GM19351 (cell line): ENCODE results near the gene OSTN.
A peak's percentile ranks its signal among the peaks of the same experiment; 100 is the strongest.

Experiments used
- ATAC-seq: cut with Tn5 transposase; IDR thresholded peaks from one replicate; pipeline ENCODE4 v1.9.1; 2021; ENCODE audit warnings: mild to moderate bottlenecking, moderate library complexity; ENCODE audit not compliant: unreplicated experiment

The OSTN gene

DNA sequence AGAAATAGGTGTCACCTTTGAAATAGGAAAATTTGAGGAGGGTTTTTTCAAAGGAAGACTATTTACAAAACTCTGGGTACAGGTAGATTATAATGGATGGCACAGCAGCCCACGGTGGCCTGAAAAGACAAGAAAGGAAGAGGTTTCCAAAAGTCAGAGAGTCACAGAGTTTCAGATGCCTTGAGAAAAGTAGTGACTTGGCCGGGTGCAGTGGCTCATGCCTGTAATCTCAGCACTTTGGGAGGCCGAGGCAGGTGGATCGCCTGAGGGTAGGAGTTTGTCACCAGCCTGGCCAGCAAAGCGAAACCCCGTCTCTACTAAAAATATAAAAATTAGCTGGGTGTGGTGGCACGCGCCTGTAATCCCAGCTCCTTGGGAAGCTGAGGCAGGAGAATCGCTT lies 35.2 kb downstream of the OSTN start:
- no peak for ATAC-seq

DNA sequence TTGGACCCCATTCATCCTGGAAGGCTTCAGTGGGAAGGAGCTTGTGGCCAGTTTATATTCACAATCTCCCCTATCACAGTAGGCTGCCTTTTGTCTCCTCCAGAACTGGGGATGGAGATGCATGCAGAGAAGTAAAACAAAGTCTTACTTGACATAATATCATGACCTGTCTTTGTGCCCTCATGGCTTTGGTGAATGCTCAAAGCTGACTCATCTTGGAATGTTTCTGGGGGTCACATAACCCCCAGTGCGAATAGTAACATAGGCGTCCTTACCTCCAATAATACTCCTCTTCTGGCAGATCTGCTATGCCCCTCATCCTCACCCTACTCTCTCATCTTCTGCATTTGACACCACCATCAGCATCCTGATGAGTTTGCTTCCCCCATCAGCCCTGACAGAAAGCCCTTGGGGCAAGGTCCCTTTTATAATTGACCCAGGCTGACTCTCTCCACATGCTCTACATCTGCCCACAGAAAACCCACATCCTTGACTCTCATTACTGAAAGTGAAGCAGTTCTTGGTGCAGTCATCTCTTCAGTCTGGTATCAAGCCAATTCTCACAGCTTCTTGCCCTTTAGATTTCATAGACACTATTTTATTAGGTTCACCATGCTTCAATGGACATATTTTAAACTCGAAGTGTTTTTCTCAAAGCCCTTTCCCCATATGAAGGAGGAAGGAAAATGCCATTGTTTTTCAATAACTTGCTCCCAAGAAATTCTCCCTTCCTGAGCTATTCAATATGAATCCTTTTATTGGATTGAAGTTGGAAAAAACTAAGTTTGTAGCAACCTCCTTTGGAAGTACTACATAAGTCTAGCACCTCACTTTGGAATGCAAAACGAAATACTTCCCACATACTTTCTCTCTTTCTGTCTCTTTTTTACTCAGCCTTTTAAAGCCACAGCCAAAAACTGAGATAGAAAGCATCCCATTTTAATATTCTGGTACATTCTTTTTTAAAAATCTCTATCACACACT lies 36.6 kb downstream of the OSTN start:
- ATAC-seq, result peak; percentile 98

DNA sequence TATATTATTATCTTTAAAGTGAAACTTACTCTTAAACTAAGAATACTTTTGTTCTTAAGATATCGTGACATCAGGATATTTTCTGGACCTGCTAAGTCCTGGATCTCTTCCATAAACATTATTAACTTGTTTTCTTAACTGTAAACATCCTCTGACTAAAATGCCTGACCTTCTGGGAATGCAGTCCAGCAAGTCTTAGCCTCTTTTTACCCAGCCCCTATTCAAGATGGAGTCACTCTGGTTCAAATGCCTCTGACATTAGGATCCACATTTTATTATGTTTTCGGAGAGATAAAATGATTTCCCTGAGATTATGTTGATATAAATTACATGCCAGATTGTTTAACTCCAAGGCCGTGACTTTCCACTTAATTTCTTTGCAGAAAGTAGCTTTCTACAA lies 37.6 kb downstream of the OSTN start:
- ATAC-seq, result no peak

DNA sequence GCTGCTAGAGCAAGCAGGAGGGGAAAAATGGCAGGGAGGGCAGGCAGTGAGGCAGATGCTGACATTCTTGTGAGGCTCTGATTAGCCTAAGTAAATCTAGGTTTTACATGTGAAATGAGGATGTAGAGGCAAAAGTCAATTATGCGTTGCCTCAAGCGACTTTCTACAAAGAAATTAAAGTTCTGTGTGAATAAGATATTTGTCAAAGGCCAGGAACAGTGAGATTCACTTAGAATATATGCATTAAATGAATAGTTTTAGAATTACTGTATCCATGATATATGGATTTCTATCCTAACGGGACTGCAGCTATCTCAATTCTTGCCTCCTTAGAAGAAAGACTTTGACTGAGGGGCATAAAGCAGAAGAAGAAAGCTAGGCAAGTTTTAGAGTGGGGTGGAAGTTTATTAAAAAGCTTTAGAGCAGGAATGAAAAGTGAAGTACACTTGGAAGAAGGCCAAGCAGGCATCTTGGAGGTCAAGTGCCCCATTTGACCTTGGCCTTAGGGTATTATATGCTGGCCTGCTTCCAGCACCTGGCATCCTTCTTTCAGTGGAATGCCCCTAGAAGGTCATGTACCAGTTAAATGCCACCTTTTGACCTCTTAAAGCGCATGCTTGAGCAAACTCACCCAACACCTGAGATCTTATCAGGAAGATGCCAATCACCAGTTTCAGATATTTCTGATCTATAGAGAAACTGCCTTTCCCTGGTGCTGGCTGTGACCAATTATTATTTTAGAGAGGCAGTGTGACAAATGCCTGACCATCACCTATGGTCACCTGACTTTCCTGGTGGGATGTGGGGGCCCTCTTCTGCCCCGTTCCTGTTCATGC lies 38.2 kb downstream of the OSTN start:
- ATAC-seq, result no peak

DNA sequence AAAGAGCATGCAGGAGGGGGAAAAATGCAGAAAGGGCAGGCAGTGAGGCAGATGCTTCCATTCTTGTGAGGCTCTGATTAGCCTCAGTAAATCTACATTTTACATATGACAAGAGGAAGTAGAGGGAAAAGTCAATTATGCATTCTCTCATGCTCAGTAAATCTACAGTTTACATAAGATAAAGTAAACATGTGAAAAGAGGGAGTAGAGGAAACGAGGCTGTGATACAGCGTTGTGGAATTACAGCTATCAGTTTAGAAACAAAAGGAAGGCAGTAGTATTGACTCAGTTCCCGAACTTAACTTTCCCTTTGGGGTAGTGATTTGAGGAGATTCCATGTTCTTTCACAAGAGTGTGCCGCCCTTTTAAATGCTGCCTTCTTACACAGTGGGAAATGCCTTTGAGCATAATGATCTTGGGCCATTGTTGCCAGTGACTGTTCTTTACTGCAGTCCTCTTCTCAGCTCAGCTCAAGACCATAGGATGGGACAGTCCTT lies 39.3 kb downstream of the OSTN start:
- no peak for ATAC-seq

DNA sequence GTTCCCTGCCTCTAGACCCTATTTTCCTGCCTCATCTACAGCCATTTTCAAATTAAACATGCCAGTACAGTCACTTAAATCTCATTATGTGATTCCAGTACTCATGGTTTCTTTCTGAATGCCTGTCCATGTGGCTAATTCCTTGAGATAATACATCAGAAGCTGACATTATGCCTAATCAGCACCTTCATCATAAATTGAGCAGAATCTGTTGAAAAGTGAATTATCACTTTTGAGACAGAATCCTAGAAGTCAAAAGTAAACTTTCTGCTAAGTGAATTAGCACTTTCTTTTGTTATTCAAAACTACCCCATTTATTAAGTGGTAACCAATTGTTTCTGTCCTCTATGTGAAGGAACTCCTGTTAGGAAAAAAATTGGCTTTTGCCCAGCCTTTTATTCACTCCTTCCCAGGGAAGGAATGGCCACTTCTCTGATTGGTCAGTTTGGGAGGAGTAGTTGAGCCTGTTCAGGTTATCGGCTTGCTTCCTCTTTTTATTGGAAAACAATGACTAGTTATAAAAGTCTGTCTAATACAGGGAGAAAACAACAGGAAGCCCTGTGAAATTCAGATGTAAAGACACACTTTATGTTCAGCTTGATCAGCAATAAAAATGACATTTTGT lies 40.5 kb downstream of the OSTN start:
- ATAC-seq, result no peak

DNA sequence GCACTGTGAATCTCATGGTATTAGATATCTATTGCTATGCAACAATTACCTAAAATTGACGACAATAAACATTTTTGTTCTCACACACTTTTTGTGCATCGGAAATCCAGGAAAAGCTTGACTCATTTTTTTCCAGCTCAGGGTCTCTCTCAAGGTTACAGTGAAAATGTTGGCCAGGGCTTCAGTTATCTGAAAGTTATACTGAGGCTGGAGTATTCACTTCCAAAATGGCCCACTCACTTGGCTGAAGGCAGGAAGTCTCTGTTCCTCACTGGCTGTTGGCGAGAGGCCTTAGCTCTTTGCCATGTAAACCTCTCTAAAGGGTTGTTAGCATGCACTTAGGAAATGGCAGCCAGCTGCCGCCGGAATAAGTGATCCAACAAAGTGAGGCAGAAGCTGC lies 41.4 kb downstream of the OSTN start:
- no peak for ATAC-seq

DNA sequence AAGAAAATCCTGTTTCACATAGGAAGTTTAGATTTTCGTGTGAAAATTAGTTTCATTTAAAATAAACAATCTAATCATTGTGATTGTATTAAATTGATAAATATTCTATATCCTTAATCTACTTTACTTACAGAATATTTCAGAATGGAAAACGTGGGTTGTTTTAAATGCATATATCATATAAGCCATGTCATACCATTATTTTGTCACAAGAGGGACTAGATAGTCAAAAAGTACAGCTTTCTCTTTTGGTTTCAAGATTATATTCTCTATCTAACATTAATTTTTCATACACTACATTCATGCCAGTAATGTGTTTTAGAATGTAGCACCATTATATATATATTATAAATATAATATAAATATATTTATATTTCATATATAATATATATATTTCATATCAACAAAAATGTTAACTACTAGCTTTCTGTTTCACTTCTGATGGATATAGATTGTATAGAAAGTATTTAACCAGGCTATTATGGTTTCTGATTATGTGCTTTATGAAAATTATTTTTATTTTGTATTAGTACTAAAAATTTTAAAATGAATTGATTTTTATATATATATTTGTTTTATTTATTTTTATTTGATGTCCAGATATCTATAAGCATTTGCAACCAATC lies 45.3 kb downstream of the OSTN start:
- peak; percentile 45 for ATAC-seq

DNA sequence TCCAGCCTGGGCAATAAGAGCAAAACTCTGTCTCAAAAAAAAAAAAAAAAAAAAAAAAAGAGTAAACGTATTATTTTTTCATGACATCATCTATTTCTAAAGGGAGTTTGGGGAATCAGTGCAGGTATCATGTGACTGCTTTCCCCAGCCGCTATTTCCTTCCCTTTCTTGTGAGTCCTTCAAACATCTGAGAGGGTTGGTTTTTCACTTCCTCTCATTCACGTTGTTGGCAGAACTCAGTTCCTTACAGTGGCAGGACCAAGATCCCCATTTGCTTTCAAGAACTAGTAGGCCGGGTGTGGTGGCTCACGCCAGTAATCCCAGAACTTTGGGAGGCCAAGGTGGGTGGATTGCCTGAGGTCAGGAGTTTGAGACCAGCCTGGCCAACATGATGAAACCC lies 47.0 kb downstream of the OSTN start:
- peak; percentile 70 for ATAC-seq

DNA sequence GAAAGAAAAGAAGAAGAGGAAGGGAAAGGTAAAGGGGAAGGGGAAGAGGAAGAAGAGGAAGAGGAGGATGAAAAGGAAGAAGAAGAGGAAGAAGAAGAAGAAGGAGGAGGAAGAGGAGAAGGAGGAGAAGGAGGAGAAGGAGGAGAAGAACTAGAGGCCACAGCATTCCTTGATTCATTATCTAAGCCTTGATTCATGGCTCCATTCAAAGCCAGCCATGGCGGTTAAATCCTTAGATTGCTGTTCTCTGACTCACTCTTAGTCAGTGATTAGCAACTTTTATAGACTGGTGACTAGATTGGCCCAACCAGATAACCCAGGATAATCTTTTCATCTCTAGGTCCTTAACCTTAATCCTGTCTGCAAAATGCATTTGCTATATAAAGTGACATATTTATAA lies 47.6 kb downstream of the OSTN start:
- ATAC-seq, result no peak

DNA sequence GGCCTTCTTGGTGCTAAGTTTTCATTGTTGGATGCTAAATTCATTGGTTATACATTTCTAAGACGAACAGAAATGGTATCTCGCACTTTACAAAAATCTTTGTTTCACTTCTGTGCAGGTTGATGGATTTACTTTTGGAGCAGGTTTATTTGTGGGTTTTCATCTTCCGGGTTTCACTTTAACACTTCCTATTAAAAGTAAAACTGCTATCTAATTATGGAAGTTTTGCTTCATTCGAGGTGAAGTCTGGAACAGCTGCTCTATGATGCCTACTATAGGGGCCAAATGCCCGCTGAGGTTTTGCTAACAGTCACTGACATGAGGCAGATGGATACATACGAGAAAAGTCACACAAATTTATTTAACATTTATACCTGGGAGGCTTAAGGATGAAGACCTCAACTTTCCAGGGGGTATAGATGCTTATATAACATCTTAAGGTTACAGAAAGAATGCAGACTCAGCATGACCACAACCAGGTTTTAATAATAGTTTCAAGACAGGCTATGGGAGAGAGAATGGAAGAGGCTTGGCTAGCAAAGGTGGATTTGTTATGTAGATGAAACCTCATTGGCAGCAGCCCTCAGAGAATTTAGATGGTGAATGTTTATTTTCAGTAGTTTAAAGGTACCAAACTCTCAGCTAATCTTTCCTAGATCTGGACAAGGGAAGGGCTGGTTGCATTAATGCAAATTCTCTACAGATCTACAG lies 54.2 kb downstream of the OSTN start:
- peak; percentile 32 for ATAC-seq

DNA sequence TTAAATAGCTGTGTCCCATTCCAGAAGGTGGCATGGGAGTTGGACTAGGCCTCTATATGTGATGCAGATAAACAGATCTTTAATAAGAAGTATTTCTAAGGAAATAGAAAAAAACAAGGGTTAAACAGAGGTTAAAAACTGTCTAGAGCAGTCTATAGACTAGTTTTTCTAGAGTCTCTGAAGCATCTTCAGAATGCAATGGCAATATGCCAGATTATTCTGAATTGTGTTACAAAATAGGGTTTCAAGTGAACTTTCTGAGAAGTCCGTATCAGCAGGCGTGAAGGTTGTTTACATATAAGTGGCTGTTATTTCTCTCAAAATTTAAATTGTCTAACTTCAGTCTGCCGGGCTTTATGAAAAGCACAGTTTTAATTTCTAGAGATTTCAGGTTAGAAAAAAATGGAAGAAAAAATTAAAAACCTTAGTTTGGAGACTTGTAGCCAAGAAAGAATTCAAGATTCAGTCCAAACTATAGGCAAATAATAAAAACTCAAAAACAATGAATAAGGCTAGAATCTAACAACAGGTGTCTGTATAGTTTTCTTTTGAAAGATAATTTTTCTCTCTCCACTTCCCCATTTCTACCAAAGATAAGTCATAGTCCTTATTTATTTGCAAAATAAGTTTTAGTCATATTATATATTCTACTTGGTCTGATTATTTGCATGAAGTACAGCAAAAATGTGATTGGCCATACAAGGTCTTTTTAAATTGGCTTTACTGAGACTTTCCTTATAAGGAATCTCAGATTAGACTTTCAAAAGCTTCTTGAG lies 55.2 kb downstream of the OSTN start:
- ATAC-seq, result no peak

DNA sequence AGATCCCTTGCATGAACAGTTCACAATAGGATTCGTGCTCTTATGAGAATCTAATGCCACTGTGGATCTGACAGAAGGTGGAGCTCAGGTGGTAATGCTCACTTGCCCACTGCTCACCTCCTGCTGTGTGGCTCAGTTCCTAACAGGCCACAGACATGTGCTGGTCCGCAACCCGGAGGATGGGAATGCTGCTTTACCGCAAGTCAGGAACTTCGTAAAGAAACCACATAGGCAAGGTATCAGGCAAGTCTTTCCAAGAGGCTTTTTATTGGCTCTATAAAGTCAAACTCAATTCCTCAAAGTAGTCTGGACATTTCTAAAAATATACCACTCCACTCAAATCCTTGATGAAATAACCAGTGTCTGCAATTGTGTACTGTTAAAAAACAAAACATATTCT lies 56.1 kb downstream of the OSTN start:
- no peak for ATAC-seq

DNA sequence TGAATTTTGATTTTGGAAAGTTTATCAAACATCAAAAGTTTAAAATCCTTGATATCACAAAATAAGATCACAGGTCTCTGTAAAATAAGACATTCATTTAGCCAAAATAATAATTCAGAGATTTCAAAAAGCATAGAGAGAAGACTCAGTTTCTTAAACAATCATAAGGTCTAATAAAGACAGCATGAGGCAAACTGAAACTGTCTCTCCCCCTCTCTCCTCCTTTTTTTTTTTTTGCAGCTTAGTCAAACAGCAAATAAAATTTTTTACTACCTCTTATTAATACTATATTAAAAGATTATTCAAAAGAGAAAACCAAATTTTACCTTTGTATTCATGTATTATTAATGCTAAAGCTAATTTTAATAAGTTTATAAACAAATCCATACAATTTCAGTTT lies 57.4 kb downstream of the OSTN start:
- ATAC-seq, result no peak

DNA sequence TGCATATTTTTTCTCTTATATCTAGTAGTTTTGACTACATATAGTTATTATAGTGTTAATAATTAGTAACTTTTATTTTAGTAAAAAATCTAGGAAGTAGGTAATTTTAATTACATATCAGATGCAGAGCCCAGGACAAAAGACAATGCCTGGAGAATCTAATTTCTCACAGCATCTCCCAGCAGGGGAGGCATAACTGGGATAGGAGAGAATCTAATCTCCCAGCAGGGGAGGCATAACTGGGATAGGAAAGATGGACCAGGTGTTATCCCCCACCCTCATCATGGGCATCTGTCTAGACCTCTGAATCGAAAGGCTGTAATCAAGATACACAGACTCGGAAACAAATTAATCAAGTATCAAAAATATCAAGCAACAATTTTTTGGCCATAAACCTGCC lies 58.2 kb downstream of the OSTN start:
- ATAC-seq, result no peak

DNA sequence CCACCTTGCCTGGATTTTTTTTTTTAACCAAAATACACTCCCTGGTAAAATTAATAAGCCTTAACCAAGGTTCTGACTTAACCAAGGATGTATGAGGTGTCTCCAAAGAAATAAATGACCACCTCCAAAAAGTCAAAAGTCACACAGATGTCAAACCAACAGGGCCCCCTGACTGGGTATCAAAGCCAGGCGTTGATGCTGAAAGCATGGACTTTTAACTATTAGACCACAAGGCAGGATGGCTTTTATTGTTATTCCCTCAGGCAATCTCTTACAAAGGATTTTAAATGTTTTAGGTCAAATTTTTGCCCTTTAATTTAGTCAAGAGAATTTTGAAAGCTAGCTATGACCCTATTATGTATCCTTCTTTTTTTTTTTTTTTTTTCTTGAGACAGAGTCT lies 60.4 kb downstream of the OSTN start:
- no peak for ATAC-seq

DNA sequence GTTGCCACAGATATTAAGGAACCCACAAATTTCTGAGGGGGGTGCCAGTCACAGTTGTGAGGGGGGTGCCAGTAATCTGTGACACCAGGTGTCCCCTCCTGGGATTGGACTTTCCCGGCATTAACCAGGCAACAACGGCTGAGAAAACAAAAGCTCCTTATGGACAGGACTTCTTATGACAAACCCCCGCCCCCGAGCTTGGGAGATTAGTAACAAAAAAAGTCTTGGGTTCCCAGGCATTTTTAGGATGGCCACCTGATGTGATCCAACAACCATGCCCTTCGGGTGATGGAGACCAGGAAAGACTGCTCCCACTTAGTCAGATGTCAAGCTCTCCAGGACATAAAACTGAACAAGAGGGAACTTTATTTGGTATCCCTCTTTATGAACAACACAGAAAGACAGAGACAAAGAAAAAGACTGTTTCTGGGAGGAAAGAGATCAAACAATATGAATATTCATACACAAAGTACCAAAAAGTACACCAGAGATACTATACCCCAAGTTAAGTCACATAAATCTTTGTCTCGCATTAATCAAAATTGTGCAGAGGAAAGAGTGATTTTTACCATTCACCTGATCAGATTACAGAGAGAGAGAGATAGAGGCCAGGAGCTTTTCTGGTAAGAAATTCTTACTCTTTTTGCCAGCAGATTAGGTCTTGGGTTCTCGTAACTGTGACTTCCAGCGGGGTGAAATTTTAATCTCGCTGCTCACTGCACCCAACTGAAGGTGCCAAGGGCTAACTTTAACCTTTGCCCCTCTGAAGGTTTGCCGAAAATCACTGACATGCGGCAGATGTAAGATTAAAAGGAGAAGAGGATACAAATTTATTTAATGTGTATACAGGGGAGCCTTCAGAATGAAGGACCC lies 61.6 kb downstream of the OSTN start:
- ATAC-seq, result no peak

DNA sequence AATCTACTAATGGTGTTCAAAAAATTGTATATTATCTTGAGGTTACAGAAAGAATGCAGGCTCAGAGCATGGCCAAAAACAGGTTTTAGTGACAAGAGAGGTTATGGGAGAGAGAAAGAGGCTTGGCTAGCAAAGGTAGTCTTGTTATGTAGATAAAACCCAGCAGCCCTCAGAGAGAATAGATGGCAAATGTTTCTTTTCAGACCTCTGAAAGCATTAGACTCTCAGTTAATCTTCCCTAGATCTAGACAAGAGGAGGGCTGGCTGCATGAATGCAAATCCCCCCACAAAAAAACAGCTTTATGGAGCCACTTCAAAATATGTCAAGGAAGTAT lies 62.2 kb downstream of the OSTN start:
- no peak for ATAC-seq

DNA sequence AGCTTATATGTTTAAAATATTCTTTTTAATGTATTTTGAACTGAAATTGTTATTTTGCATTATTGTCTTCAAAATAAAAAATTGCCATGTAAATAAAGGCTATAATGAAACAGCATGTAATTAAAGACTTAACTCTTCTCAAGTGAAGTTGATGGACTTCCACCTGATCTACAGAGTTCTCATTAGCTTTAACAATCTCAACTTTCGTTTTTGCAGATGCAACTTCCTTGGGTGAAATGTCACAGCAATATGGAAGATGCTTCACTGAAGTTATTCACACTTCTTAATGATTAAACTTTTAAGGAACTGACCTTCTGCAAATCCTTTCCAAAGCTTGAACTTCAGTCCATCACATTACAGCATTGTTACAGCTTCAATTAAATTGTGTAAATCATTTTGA lies 63.6 kb downstream of the OSTN start:
- ATAC-seq, result no peak
